Lower leg skin (tissue), 4 donors: ENCODE measurements around the gene KRT28. TPM values are rescaled to one million over a fixed set of nuclear protein-coding genes. Genes with fewer than 3 reads are reported as not detected.
"Not testable (repeated sequence)": the region's sequence is repeated elsewhere in the genome, so short reads cannot be mapped to it uniquely, and the experiment has no call there.

ENCODE experiments used
- DNase-seq, 2 donors: peaks; one replicate each; pipeline ENCODE4 v3.0.0-alpha.2; 2019; ENCODE audit warnings: low spot score in 2 of 2
- H3K4me3 ChIP-seq: fragments of 200-600 bp; sonication (generic); 2 replicates; pipeline ENCODE4 v1.5.1; 2017; ENCODE audit warnings: mild to moderate bottlenecking, low read depth; ENCODE audit not compliant: poor library complexity, severe bottlenecking
- CTCF ChIP-seq, 3 donors: fragments of 450-650 bp; IDR thresholded peaks; one replicate each; pipeline ENCODE4 v1.5.1; 2016; ENCODE audit warnings: antibody characterized with exemption in 3 of 3, mild to moderate bottlenecking in 3 of 3, moderate library complexity in 2 of 3
- POLR2A ChIP-seq, 2 donors: fragments of 450-650 bp; IDR thresholded peaks; one replicate each; pipeline ENCODE4 v1.6.1; 2016 to 2017; ENCODE audit warnings: antibody characterized with exemption in 2 of 2, mild to moderate bottlenecking in 1 of 2, moderate library complexity in 1 of 2
- WGBS, 2 donors: methylation state at CpG; one replicate each; pipeline ENCODE4 v1.1.5; 2018; 5-methylcytosine and 5-hydroxymethylcytosine counted together
- intact Hi-C: fragments of 100-400 bp; cut with DNase I; formaldehyde crosslinking; loops from one replicate; pipeline ENCODE4 v1.15.0; 2023; ENCODE audit warnings: low total_unique reads
- total RNA-seq, 4 donors: library from RNA; depleted of rRNA; stranded (reverse); fragments of >200 nt; gene quantifications; one replicate each; pipeline ENCODE4 v1.1.0, GENCODE V29; 2016

Gene KRT28
- total RNA-seq, 4 donors from 2014 or later = 6.0 TPM; not detected in 3

DNA sequence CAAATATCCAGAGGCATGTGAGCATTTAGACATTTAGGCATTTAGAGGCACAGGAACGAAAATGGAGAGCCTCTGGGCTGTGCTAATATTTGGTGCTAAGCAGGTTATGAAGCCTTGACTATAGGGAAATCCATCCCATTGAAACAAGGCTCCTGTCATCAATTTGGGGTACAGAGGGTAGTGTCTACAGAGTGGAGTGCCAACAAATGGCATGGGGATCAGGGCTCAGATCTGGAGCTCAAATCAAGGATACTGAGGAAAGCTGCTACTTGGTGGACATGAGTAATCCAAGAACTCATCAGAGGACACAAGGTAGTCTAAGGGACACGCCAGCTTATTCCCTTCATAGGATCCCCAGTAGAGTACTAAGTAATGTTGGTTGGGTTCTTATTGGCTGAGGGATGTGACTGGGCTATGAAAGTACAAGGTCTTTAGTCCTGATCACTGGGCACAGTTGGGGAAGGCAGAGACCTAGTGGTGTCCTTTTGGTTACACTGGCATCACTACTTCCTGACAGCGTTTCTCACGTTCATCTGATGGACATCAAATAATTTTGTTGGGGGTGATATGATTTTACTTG is 17.4 kb upstream of the KRT28 start:
- no peak overlapping the region for H3K4me3 ChIP-seq
- WGBS, 2 donors = 85 to 91% methylated on average over 4 of the region's 4 CpGs
- no peak for DNase-seq
- intact Hi-C loops = no loop called here
- no peak for TF ChIP-seq CTCF (IDR thresholded peaks at IDR 0.05)
- TF ChIP-seq POLR2A (IDR thresholded peaks at IDR 0.05) = no peak

GRCh38 chr17:40816569-40816968 is 16.8 kb upstream of the KRT28 start:
- TF ChIP-seq CTCF (IDR thresholded peaks at IDR 0.05) (no peak), POLR2A (IDR thresholded peaks at IDR 0.05) (no peak)
- no peak overlapping the region for H3K4me3 ChIP-seq
- intact Hi-C loops = no loop called here
- DNase-seq = no peak
- WGBS, 2 donors = 77 to 80% methylated on average over 3 of the region's 3 CpGs

DNA sequence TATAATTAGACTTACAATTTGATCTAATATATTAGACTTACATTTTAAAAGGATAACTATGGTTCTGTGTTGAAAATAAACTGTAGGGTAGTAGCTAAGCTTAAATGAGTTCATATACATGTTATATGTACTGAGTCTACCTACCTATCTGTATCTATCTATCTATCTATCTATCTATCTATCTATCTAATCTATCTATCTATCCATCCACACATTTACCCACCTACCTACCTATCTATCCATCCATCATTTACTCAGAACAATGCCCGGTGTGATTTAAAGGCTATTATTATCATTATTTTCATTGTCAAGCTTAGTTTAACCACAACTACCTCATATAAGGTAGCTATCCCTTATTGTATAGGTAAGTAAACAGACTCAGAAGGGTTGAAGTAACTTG is 15.6 kb upstream of the KRT28 start:
- intact Hi-C loops = no loop called here
- no peak for TF ChIP-seq CTCF (IDR thresholded peaks at IDR 0.05)
- TF ChIP-seq POLR2A (IDR thresholded peaks at IDR 0.05) = no peak
- H3K4me3 ChIP-seq = no peak overlapping the region
- WGBS, 2 donors = 92 to 94% methylated on average over 1 of the region's 1 CpG
- DNase-seq = no peak

GRCh38 chr17:40814657-40815056 is 14.9 kb upstream of the KRT28 start:
- intact Hi-C loops, DNase-seq, H3K4me3 ChIP-seq: not testable (repeated sequence)
- 72 to 93% methylated on average over 3 of the region's 3 CpGs for WGBS, 2 donors

DNA sequence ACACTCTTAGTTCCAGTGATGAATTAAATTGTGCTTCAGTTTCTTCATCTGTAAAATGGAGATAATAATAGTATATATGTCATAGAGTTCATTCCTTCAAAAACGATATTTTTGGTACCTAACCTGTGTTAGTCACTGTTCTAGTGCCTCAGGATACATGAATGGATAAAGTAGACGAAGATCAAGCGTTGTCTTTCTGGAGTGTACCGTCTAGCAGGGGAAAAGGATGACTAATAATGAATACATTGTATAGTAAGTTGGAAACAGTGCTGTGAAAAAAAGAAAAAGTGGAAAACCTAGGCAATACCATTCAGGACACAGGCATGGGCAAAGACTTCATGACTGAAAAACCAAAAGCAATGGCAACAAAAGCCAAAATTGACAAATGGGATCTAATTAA is 14.0 kb upstream of the KRT28 start:
- DNase-seq = no peak
- intact Hi-C loops = no loop called here
- no peak overlapping the region for H3K4me3 ChIP-seq
- WGBS, 2 donors = 34 to 56% methylated on average over 4 of the region's 4 CpGs
- TF ChIP-seq CTCF (IDR thresholded peaks at IDR 0.05) (no peak), POLR2A (IDR thresholded peaks at IDR 0.05) (no peak)

DNA sequence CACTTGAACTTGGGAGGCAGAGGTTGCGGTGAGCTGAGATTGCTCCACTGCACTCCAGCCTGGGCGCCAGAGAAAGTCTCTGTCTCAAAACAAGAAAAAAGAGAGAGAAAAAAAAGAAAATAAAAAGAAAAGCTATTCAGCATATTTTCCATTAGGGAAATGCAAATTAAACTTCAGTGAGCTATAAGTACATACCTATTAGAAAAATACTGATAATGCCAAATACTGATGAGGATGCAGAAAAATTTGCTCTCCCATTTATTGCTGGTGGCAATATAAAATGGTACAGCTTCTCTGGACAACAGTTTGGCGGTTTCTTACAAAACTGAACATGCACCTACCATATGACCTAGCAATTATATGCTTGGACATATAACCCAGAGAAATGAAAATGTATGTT is 12.9 kb upstream of the KRT28 start:
- TF ChIP-seq POLR2A (IDR thresholded peaks at IDR 0.05) (no peak), CTCF (IDR thresholded peaks at IDR 0.05) (no peak)

More for the DNA sequence above, 12.9 kb upstream of the KRT28 start:
- WGBS, 2 donors = 77 to 87% methylated on average over 3 of the region's 3 CpGs
- intact Hi-C loops = no loop called here
- H3K4me3 ChIP-seq = no peak overlapping the region
- no peak for DNase-seq
